ENCODE measurements around the gene UBE2M.

The UBE2M gene

GRCh38 chr19:58556622-58557220, 1.7 kb downstream of the UBE2M start:
- Mint-ChIP-seq H3K4me1 (peaks cover 77% of the 10 kb centered on the region), H3K27ac (ENCODE audit: low read depth) (peak overlapping the region; percentile 78)

DNA sequence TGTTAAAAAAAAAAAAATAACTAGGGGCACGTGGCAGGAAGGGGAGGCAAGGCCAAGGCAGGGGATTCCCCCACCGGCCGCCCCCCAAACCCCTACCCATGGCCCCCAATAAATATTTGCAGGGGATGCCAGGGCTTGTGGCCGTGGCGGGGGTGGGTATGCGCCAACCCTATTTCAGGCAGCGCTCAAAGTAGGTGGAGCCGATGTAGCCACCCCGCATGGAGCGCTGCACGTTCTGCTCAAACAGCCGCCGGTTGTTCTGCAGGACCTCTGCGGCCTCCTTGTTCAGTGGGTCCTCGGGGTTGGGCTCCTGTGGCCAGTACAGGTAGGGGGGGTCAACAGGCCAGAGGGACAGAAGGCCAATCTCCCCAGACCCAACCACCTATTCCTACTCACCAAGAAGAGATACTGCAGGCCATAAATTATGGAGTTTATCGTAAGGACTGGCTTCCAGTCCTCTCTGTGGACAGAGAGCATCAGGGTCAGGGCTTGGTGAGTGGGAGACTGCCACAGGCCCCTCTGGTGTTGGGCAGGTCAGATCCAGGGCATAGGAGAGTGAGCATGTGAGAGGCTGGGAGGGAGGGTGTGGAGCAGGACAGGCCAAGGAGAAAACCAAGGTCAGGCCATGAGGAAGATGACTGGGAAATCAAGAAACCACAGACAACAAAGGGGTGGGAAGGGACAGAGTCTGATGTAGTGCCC, 2.3 kb downstream of the UBE2M start:
- Mint-ChIP-seq H3K27ac (ENCODE audit: low read depth) (peak overlapping the region; percentile 78), H3K4me1 (peaks cover 72% of the 10 kb centered on the region), H3K27me3 (no peaks in the 10 kb centered on the region), H3K4me3 (peak overlapping the region; percentile 96), H3K36me3 (ENCODE audit: insufficient read depth) (peaks cover 43% of the 10 kb centered on the region), H3K9me3 (no peaks in the 10 kb centered on the region)
- ATAC-seq (replicated peaks; ENCODE audit: extremely low read depth, poor library complexity, severe bottlenecking) (no peak), DNase-seq (ENCODE audit: low spot score in 2 of 2) (no peak)

More at GRCh38 chr19:58556622-58557220, 1.7 kb downstream of the UBE2M start:
- H3K36me3 Mint-ChIP-seq (ENCODE audit: insufficient read depth): peaks cover 39% of the 10 kb centered on the region
- no peaks in the 10 kb centered on the region for H3K27me3 Mint-ChIP-seq
- H3K9me3 Mint-ChIP-seq: no peaks in the 10 kb centered on the region
- peak overlapping the region; percentile 96 for H3K4me3 Mint-ChIP-seq
- no peak for ATAC-seq (replicated peaks; ENCODE audit: extremely low read depth, poor library complexity, severe bottlenecking)
- DNase-seq (ENCODE audit: low spot score in 2 of 2): no peak

DNA sequence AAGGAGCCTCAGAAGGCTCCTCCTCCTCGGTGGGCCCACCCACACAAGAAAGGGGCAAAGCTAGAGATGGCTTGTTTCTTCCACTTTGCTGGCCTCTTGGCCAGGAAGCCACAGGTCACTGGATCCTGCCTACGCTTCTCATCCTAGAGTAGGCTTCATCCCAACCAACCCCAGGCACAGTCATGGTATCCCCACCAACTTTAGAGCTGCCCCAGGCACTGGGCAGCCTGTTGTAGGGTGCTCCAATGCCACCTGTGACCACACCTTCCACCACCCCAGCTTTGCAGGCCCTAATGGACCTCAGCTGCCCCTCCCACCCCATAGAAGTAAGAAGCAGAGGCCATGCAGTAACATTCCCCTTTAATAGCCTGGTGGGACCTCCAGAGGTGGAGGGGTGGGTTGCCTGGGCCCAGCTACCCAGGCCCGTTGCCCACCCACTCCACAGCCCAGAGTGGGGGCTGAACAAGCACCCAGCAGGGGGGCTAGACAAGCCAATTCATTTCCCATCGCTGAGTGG, 3.0 kb downstream of the UBE2M start:
- Mint-ChIP-seq H3K9me3 (no peaks in the 10 kb centered on the region), H3K27me3 (no peaks in the 10 kb centered on the region), H3K36me3 (ENCODE audit: insufficient read depth) (peaks cover 47% of the 10 kb centered on the region), H3K4me3 (peak overlapping the region; percentile 90), H3K27ac (ENCODE audit: low read depth) (peak overlapping the region; percentile 99), H3K4me1 (peaks cover 70% of the 10 kb centered on the region)
- peak; percentile 5 for ATAC-seq (replicated peaks; ENCODE audit: extremely low read depth, poor library complexity, severe bottlenecking)
- no peak for DNase-seq (ENCODE audit: low spot score in 2 of 2)

DNA sequence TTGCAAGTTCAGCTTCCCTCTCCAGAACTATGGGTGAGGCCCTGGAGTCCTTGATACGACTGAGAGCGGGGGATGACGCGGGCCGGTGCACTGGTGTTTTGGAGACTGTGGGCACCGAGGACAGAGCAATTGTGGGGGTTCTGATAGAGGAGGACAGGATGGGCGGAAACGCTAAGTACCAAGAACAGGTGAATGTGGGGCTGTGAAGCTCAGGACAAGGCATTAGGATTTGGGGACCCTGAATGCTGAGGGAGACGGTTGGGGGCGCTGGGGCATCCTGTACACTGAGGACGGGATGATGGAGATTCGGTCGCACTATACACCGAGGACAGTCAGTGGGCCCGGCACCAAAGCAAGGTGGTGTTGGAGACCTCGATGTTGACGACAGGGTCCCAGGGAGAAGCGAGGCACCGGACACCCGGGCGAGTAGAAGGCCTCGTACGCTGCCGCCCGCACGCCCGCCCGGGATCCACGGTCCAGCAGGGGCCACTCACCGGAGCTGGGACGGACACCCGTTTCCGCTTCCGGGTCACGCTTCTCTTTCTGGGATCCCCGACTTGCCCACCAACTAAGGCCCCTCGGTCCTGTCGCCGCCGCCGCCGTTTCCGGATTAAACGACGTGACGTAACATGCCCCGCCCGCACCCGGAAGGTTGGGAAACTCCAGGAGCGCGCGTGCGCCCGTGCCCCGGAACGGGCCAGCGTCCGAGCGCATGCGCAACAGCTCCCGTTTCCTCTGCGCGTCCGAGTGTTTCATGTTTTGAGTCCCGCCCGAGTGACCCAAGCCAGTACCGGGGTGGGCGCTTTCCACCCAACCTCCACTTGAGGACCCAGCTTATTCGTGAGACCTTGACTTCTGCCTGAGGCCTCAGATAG, 3.7 kb downstream of the UBE2M start, which contains the start of gene CHMP2A:
Gene CHMP2A (minus strand): TSS at position 612 of the 875 bp plus-strand sequence. CDS start 893 bp downstream, outside the sequence.
- Mint-ChIP-seq H3K36me3 (ENCODE audit: insufficient read depth) (peaks cover 52% of the 10 kb centered on the region), H3K4me3 (peak within 1 kb of the TSS; percentile 96), H3K4me1 (peaks cover 64% of the 10 kb centered on the region), H3K27me3 (no peaks in the 10 kb centered on the region), H3K27ac (ENCODE audit: low read depth) (peak within 1 kb of the TSS; percentile 99), H3K9me3 (no peaks in the 10 kb centered on the region)
- ATAC-seq (replicated peaks; ENCODE audit: extremely low read depth, poor library complexity, severe bottlenecking): peak; percentile 34
- peak; percentile 96 to 97 for DNase-seq (ENCODE audit: low spot score in 2 of 2)

DNA sequence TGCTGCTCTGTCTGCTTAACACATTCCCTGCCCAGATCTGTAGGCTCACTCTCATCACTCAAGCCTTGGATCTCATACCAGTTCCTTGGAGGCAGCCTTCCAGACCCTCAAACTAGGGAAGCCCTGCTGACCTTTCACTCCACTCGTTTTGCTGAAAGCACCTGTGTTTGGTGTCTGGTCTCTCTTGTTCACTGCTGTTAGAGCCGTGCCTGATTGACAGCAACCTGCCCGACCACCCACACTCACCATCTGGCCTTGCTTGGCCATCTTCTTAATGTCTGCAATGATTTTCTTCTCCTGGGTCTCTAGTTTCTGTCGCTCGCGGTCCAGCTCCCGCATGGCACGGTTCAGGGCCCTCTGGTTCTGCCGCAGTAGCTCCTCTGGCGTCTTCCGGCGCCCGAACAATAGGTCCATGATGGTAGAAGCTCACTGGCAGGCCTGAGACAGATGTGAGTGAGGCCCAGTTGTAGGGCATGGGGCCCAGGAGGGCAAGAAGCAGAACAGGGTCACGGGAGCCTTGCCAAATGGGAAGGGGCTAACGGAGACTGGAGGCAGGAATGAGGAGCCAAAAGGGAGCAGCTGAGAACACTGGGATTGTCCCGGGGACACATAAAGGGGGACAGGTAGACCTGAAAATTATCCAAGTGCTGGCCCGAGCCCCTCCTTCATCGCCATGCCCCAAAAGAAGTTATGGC, 4.5 kb downstream of the UBE2M start:
- H3K9me3 Mint-ChIP-seq: no peaks in the 10 kb centered on the region
- DNase-seq (ENCODE audit: low spot score in 2 of 2) (no peak), ATAC-seq (replicated peaks; ENCODE audit: extremely low read depth, poor library complexity, severe bottlenecking) (no peak)
- H3K27ac Mint-ChIP-seq (ENCODE audit: low read depth): peak overlapping the region; percentile 99
- peaks cover 52% of the 10 kb centered on the region for H3K36me3 Mint-ChIP-seq (ENCODE audit: insufficient read depth)
- peak overlapping the region; percentile 90 for H3K4me3 Mint-ChIP-seq
- H3K27me3 Mint-ChIP-seq: no peaks in the 10 kb centered on the region
- peaks cover 56% of the 10 kb centered on the region for H3K4me1 Mint-ChIP-seq

DNA sequence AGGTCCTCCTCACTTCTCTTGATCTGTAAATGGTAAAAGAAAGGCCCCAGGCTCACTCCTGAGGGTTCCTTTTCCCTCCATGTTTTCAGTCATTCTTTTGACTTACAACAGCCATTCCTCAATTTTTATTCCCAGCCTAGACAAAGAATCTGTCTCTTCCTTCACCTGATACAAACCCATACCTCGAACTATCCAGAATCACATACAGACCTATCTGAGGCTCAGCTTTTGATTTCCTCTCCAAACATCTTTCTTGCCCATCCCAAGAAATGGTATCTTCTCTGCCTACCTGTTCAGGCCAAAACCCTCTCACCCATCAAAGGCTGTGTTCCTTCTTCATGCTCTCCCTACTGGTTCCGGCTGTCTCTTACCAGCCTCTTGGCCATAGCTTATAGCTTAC, 5.8 kb downstream of the UBE2M start:
- peak overlapping the region; percentile 90 for H3K4me3 Mint-ChIP-seq
- H3K27me3 Mint-ChIP-seq: no peaks in the 10 kb centered on the region
- H3K9me3 Mint-ChIP-seq: no peaks in the 10 kb centered on the region
- H3K4me1 Mint-ChIP-seq: peaks cover 45% of the 10 kb centered on the region
- ATAC-seq (replicated peaks; ENCODE audit: extremely low read depth, poor library complexity, severe bottlenecking) (no peak), DNase-seq (ENCODE audit: low spot score in 2 of 2) (no peak)
- H3K27ac Mint-ChIP-seq (ENCODE audit: low read depth): no peak overlapping the region
- peaks cover 51% of the 10 kb centered on the region for H3K36me3 Mint-ChIP-seq (ENCODE audit: insufficient read depth)

- peaks cover 56% of the 10 kb centered on the region for H3K36me3 Mint-ChIP-seq (ENCODE audit: insufficient read depth)
- H3K9me3 Mint-ChIP-seq: no peaks in the 10 kb centered on the region
- no peak overlapping the region for H3K27ac Mint-ChIP-seq (ENCODE audit: low read depth)
- ATAC-seq (replicated peaks; ENCODE audit: extremely low read depth, poor library complexity, severe bottlenecking) (no peak), DNase-seq (ENCODE audit: low spot score in 2 of 2) (no peak)
- no peaks in the 10 kb centered on the region for H3K27me3 Mint-ChIP-seq
- no peak overlapping the region for H3K4me3 Mint-ChIP-seq
- H3K4me1 Mint-ChIP-seq: peaks cover 38% of the 10 kb centered on the region
Observed at GRCh38 chr19:58551577-58552471, 6.6 kb downstream of the UBE2M start.

DNA sequence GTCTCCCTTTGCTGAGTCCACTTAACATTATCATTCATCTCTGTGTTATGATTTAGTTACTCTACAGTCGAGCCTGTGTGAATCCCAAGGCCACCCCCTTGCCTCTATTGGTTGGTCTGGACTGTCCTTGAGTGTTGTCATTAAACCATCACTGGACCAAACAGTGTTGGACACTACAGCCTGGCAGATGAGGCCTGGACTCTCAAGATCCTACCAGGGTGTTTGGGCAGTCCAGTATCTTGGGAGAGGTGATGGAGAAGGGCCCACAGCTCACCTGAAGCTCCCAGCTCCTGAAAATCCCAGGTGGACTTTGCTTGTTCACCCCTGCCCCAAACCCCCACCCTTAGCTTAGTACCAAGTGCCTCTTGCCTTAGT, 7.3 kb downstream of the UBE2M start:
- DNase-seq (ENCODE audit: low spot score in 2 of 2) (no peak), ATAC-seq (replicated peaks; ENCODE audit: extremely low read depth, poor library complexity, severe bottlenecking) (no peak)
- Mint-ChIP-seq H3K36me3 (ENCODE audit: insufficient read depth) (peaks cover 56% of the 10 kb centered on the region), H3K9me3 (no peaks in the 10 kb centered on the region), H3K4me3 (no peak overlapping the region), H3K27ac (ENCODE audit: low read depth) (peak overlapping the region; percentile 8), H3K4me1 (peaks cover 38% of the 10 kb centered on the region), H3K27me3 (no peaks in the 10 kb centered on the region)

DNA sequence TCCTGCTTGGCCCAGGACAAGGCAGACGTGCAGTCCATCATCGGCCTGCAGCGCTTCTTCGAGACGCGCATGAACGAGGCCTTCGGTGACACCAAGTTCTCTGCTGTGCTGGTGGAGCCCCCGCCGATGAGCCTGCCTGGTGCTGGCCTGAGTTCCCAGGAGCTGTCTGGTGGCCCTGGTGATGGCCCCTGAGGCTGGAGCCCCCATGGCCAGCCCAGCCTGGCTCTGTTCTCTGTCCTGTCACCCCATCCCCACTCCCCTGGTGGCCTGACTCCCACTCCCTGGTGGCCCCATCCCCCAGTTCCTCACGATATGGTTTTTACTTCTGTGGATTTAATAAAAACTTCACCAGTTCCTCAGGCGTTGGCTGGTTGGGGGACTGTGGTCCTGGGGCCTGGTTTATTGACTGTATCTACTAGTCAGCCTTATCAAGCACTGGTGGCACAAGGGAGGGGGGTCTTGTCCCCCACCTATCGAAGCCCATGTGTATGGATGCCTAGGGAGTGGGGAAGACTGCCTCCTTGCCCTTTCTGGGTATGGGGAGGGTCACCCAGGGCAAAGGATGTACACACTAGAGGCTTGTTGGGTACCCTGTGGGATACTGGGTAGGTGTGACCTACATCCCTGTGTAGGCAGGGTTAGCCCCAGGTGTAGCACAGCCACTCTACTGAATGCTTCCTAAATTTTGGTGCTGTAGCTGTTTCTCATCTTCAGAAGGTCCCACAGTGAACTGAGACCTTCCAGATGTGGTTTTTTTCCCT, 7.9 kb downstream of the UBE2M start:
- DNase-seq (ENCODE audit: low spot score in 2 of 2) (no peak), ATAC-seq (replicated peaks; ENCODE audit: extremely low read depth, poor library complexity, severe bottlenecking) (no peak)
- Mint-ChIP-seq H3K9me3 (no peaks in the 10 kb centered on the region), H3K27me3 (no peaks in the 10 kb centered on the region), H3K4me1 (peaks cover 42% of the 10 kb centered on the region), H3K4me3 (no peak overlapping the region), H3K27ac (ENCODE audit: low read depth) (peak overlapping the region; percentile 8), H3K36me3 (ENCODE audit: insufficient read depth) (peaks cover 59% of the 10 kb centered on the region)

GRCh38 chr19:58549664-58550361, 8.6 kb downstream of the UBE2M start:
- H3K27ac Mint-ChIP-seq (ENCODE audit: low read depth): peak overlapping the region; percentile 53
- DNase-seq (ENCODE audit: low spot score in 2 of 2): no peak
- no peaks in the 10 kb centered on the region for H3K9me3 Mint-ChIP-seq
- ATAC-seq (replicated peaks; ENCODE audit: extremely low read depth, poor library complexity, severe bottlenecking): no peak
- no peaks in the 10 kb centered on the region for H3K27me3 Mint-ChIP-seq
- peaks cover 60% of the 10 kb centered on the region for H3K36me3 Mint-ChIP-seq (ENCODE audit: insufficient read depth)
- no peak overlapping the region for H3K4me3 Mint-ChIP-seq
- H3K4me1 Mint-ChIP-seq: peaks cover 43% of the 10 kb centered on the region

Data from central memory CD8-positive, alpha-beta T cell (primary cell).